Measurements from ENCODE around the gene OLFML2B.

- TF ChIP-seq ARNT (IDR thresholded peaks at IDR 0.05): no peak
- no peak for TF ChIP-seq ELF4 (IDR thresholded peaks at IDR 0.05)
- TF ChIP-seq FOXK2 (IDR thresholded peaks at IDR 0.05): no peak
- no peak for TF ChIP-seq SP1 (IDR thresholded peaks at IDR 0.05)
Measured at GRCh38 chr1:162010175-162010506, 13.5 kb downstream of the OLFML2B start.

Measured in HEK293T (cell line).